ENCODE results near the gene PRUNE2. TPM values are rescaled to one million over a fixed set of nuclear protein-coding genes. Genes with fewer than 3 reads are reported as not detected.
"Not testable (repeated sequence)": the region's sequence is repeated elsewhere in the genome, so short reads cannot be mapped to it uniquely, and the experiment has no call there.

Gene PRUNE2, protein sequence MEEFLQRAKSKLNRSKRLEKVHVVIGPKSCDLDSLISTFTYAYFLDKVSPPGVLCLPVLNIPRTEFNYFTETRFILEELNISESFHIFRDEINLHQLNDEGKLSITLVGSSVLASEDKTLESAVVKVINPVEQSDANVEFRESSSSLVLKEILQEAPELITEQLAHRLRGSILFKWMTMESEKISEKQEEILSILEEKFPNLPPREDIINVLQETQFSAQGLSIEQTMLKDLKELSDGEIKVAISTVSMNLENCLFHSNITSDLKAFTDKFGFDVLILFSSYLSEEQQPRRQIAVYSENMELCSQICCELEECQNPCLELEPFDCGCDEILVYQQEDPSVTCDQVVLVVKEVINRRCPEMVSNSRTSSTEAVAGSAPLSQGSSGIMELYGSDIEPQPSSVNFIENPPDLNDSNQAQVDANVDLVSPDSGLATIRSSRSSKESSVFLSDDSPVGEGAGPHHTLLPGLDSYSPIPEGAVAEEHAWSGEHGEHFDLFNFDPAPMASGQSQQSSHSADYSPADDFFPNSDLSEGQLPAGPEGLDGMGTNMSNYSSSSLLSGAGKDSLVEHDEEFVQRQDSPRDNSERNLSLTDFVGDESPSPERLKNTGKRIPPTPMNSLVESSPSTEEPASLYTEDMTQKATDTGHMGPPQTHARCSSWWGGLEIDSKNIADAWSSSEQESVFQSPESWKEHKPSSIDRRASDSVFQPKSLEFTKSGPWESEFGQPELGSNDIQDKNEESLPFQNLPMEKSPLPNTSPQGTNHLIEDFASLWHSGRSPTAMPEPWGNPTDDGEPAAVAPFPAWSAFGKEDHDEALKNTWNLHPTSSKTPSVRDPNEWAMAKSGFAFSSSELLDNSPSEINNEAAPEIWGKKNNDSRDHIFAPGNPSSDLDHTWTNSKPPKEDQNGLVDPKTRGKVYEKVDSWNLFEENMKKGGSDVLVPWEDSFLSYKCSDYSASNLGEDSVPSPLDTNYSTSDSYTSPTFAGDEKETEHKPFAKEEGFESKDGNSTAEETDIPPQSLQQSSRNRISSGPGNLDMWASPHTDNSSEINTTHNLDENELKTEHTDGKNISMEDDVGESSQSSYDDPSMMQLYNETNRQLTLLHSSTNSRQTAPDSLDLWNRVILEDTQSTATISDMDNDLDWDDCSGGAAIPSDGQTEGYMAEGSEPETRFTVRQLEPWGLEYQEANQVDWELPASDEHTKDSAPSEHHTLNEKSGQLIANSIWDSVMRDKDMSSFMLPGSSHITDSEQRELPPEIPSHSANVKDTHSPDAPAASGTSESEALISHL (N-terminal part only)
- 0.31 TPM for total RNA-seq

GRCh38 chr9:76905791-76906646 is at the start of gene PRUNE2:
TSS of gene PRUNE2 (minus strand) at chr9:76906114. CDS start at chr9:76905963, 151 bp downstream.
- Histone ChIP-seq H3K4me3 (ENCODE audit: low read length) (no peak within 1 kb of the TSS), H3K27me3 (ENCODE audit: insufficient read depth, low read length) (peaks cover 40% of the 10 kb centered on the region), H3K4me1 (ENCODE audit: insufficient read depth, low read length) (no peaks in the 10 kb centered on the region), H3K9me3 (ENCODE audit: low read depth, low read length) (no peaks in the 10 kb centered on the region)

GRCh38 chr9:76955406-76955805 is 49.5 kb upstream of the PRUNE2 start:
- H3K9me3 ChIP-seq (ENCODE audit: low read depth, low read length); H3K4me3 ChIP-seq (ENCODE audit: low read length); H3K4me1 ChIP-seq (ENCODE audit: insufficient read depth, low read length); H3K27me3 ChIP-seq (ENCODE audit: insufficient read depth, low read length): not testable (repeated sequence)

- no peaks in the 10 kb centered on the region for H3K27me3 ChIP-seq (ENCODE audit: insufficient read depth, low read length)
- no peak overlapping the region for H3K4me3 ChIP-seq (ENCODE audit: low read length)
Measured at GRCh38 chr9:76949865-76950264, 44.0 kb upstream of the PRUNE2 start.

GRCh38 chr9:76944011-76944410 is 38.1 kb upstream of the PRUNE2 start:
- H3K4me3 ChIP-seq (ENCODE audit: low read length) = no peak overlapping the region
- H3K9me3 ChIP-seq (ENCODE audit: low read depth, low read length) = no peaks in the 10 kb centered on the region
- no peaks in the 10 kb centered on the region for H3K4me1 ChIP-seq (ENCODE audit: insufficient read depth, low read length)
- peaks cover 2% of the 10 kb centered on the region for H3K27me3 ChIP-seq (ENCODE audit: insufficient read depth, low read length)

More at GRCh38 chr9:76949865-76950264, 44.0 kb upstream of the PRUNE2 start:
- Histone ChIP-seq H3K9me3 (ENCODE audit: low read depth, low read length) (no peaks in the 10 kb centered on the region), H3K4me1 (ENCODE audit: insufficient read depth, low read length) (no peaks in the 10 kb centered on the region)

- H3K9me3 ChIP-seq (ENCODE audit: low read depth, low read length) = no peaks in the 10 kb centered on the region
- H3K4me1 ChIP-seq (ENCODE audit: insufficient read depth, low read length) = no peaks in the 10 kb centered on the region
- no peak overlapping the region for H3K4me3 ChIP-seq (ENCODE audit: low read length)
- peaks cover 2% of the 10 kb centered on the region for H3K27me3 ChIP-seq (ENCODE audit: insufficient read depth, low read length)
Measured at GRCh38 chr9:76943054-76943453, 37.1 kb upstream of the PRUNE2 start.

- Histone ChIP-seq H3K4me1 (ENCODE audit: insufficient read depth, low read length) (no peaks in the 10 kb centered on the region), H3K4me3 (ENCODE audit: low read length) (no peak overlapping the region), H3K27me3 (ENCODE audit: insufficient read depth, low read length) (no peaks in the 10 kb centered on the region), H3K9me3 (ENCODE audit: low read depth, low read length) (no peaks in the 10 kb centered on the region)
Measured at GRCh38 chr9:76932757-76933156, 26.8 kb upstream of the PRUNE2 start.

GRCh38 chr9:76932265-76932664 is 26.4 kb upstream of the PRUNE2 start:
- Histone ChIP-seq H3K4me3 (ENCODE audit: low read length) (no peak overlapping the region), H3K9me3 (ENCODE audit: low read depth, low read length) (no peaks in the 10 kb centered on the region), H3K4me1 (ENCODE audit: insufficient read depth, low read length) (no peaks in the 10 kb centered on the region), H3K27me3 (ENCODE audit: insufficient read depth, low read length) (no peaks in the 10 kb centered on the region)

DNA sequence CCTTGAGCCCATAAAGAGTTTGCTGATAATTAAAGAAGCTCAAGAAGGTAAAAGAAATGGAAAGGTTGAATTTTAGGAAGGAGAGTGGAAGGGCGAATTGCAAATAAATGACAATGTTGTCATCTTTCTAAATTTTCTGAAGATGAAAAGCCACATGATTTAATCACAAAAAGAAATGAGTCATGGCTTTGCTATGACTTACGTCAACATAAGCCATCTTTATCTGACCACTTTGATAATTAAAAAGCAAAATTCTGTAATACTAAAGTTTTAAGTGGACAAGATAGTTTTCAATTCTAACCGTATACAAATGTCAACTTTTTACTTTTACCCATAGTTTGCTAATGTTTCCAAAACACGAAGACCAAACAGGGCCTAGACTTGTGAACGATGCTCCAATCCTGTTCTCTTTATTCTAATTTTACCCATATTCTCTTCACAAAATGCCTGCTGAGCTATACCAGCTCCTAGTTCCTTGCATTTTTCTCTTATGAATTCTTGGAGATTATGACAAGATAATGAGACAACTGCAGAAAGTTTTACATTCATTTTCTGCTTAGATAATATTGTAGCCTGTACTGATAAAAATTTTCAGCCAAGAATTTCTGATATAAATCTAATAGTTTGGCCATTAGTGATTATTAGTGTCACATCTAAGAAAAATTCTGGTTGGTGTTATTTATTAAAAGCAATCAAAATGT is 21.8 kb upstream of the PRUNE2 start:
- H3K4me1 ChIP-seq (ENCODE audit: insufficient read depth, low read length) = no peaks in the 10 kb centered on the region
- H3K9me3 ChIP-seq (ENCODE audit: low read depth, low read length) = no peaks in the 10 kb centered on the region
- no peaks in the 10 kb centered on the region for H3K27me3 ChIP-seq (ENCODE audit: insufficient read depth, low read length)
- H3K4me3 ChIP-seq (ENCODE audit: low read length) = no peak overlapping the region

DNA sequence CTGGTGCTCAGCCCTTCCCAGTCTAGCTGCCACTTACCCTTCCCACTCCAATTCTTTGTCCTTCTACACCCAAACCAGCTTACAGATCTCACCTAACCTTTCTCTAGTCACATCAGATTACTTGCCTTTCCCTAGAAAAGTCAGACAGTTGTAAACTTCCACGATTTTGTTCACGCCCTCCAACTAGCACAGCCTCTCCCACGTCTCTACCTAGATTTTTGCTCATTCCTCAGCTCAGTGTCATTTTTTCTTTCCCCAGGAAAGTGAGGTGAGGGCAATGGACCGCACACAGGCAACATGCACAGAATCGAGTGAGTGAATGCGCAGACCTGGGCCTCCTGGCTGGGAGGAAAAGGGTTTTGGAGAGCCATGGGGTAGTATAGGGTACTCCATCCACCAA is 20.9 kb upstream of the PRUNE2 start:
- no peaks in the 10 kb centered on the region for H3K4me1 ChIP-seq (ENCODE audit: insufficient read depth, low read length)
- H3K27me3 ChIP-seq (ENCODE audit: insufficient read depth, low read length) = no peaks in the 10 kb centered on the region
- H3K9me3 ChIP-seq (ENCODE audit: low read depth, low read length) = no peaks in the 10 kb centered on the region
- H3K4me3 ChIP-seq (ENCODE audit: low read length) = no peak overlapping the region

DNA sequence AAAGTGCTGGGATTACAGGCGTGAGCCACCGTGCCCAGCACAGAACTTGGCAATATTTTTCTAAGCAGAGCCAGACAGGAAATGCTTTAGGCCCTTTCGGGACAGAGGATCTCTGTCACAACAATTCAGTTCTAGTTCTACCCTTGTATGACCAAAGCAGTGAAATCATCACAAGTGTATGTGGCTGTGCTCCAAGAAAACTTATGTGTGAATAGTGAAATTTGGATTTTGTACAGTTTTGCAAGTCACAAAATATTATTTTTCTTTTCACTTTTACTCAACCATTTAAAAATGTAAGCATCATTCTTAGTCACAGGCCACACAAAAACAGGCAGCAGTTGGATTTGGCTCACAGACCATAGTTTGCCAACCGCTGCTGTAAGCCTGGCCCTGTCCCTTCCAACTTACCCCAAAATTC is 20.4 kb upstream of the PRUNE2 start:
- Histone ChIP-seq H3K9me3 (ENCODE audit: low read depth, low read length) (no peaks in the 10 kb centered on the region), H3K27me3 (ENCODE audit: insufficient read depth, low read length) (no peaks in the 10 kb centered on the region), H3K4me3 (ENCODE audit: low read length) (no peak overlapping the region), H3K4me1 (ENCODE audit: insufficient read depth, low read length) (no peaks in the 10 kb centered on the region)

- Histone ChIP-seq H3K27me3 (ENCODE audit: insufficient read depth, low read length) (no peaks in the 10 kb centered on the region), H3K4me1 (ENCODE audit: insufficient read depth, low read length) (no peaks in the 10 kb centered on the region), H3K4me3 (ENCODE audit: low read length) (no peak overlapping the region), H3K9me3 (ENCODE audit: low read depth, low read length) (no peaks in the 10 kb centered on the region)
Measured at GRCh38 chr9:76921165-76921564, 15.3 kb upstream of the PRUNE2 start.

- Histone ChIP-seq H3K4me3 (ENCODE audit: low read length) (no peak overlapping the region), H3K9me3 (ENCODE audit: low read depth, low read length) (no peaks in the 10 kb centered on the region), H3K4me1 (ENCODE audit: insufficient read depth, low read length) (no peaks in the 10 kb centered on the region), H3K27me3 (ENCODE audit: insufficient read depth, low read length) (no peaks in the 10 kb centered on the region)
Measured at GRCh38 chr9:76917299-76917698, 11.4 kb upstream of the PRUNE2 start.

DNA sequence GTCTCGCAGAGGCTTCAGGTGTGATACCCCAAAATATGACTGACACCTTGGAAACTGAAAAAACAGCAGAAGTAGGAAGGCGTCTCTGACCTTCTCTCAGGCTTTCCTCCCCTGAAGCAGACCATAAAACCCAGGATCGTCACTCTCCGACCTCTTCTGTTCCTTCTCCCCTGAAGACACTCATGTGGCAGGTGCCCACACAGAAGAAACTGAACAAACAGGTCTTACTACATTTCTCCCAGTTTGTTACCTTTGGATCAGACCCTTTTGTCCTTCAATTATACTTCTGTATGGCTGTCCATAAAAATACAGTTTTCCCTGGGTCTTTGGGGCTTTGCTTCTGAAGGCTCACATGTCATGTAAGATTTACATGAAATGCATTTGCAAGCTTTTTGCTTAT is 10.3 kb upstream of the PRUNE2 start:
- no peaks in the 10 kb centered on the region for H3K9me3 ChIP-seq (ENCODE audit: low read depth, low read length)
- no peaks in the 10 kb centered on the region for H3K27me3 ChIP-seq (ENCODE audit: insufficient read depth, low read length)
- no peaks in the 10 kb centered on the region for H3K4me1 ChIP-seq (ENCODE audit: insufficient read depth, low read length)
- no peak overlapping the region for H3K4me3 ChIP-seq (ENCODE audit: low read length)

GRCh38 chr9:76913467-76913866 is 7.6 kb upstream of the PRUNE2 start:
- peaks cover 4% of the 10 kb centered on the region for H3K27me3 ChIP-seq (ENCODE audit: insufficient read depth, low read length)
- H3K4me3 ChIP-seq (ENCODE audit: low read length) = no peak overlapping the region
- no peaks in the 10 kb centered on the region for H3K9me3 ChIP-seq (ENCODE audit: low read depth, low read length)
- no peaks in the 10 kb centered on the region for H3K4me1 ChIP-seq (ENCODE audit: insufficient read depth, low read length)
